Stimulated activated CD8-positive, alpha-beta memory T cell treated with anti-CD3 and anti-CD28 coated beads, Interleukin-2, amount 100 ng/mL, for 1 hour (primary cell): ENCODE results near the gene EFNA5.

ENCODE experiments used
- DNase-seq, 2 donors: peaks; one replicate each; pipeline ENCODE4 v3.0.0-alpha.2; 2020; ENCODE audit warnings: low read depth in 2 of 2

EFNA5 gene

DNA sequence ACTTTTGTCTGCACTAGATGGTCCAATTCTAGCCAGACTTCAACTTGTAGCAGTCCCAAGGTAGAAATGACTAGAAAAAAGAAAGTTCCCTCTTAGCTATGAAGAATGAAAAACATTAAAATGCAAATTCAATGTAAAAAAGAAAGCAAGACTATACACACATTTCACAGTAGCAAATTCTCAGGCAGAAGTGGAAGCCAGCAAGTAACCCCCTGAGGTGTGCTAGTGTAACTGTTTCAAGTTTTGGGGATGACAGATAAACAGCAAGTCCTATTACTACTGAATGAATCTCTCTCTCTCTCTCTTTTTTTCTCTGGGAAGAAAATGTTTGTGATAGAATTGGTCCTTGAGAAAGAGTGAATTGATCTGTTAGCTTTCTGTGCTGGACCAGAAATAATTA lies 185.6 kb downstream of the EFNA5 start:
- no peak for DNase-seq

DNA sequence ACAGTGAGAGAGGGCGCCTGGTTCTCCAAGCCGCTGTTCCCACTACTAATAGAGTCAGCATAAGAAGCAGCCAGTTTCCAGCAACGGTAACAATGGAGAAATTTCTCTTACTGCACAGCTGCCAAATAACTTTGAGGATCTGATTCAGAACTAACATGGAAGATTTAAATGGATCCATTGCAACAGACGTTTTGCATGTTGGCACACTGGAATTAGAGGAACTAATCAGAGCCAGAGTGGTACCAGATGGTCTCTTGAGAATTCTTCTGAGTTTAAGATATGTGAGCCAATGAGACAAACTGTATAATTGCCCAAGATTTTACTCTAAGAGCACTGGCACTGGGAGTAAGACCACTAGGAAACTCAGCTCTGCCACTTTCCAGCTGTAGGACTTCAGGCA lies 186.5 kb downstream of the EFNA5 start:
- no peak for DNase-seq

DNA sequence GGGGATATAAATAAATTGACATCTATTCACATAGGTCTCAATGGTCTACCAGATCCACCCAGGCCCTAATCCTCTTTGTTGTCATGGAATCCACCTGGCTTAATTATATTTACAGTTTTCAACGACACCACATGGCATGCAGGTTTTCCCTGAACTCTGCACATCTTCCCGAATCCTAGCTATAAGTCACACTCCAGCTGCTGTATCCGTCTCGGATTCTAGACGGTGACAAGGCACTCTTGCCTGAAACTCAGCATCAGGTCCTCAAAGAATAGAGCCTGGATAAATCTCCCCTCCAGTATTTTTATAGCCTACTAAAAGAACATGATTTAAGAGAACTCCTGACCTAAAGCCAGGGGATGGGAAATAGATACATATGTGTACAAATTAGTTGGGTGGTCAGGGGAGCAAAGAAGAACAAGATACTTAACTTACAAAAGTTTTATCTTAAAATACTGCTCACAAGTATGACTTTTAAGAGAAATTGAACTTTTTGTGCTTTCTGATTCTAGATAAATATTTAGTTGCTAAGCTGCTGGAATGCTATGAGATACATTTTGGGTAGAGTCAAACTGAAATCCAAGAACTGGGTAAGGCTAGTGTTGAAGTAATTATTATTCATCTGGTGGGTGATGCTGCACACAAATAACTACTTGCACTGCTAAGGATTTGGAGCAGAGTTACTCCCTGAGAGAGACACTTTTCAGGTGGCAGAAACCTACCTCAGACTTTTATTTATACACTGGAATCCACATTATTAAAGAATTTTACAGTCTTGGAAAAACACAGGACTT lies 187.3 kb downstream of the EFNA5 start:
- no peak for DNase-seq

DNA sequence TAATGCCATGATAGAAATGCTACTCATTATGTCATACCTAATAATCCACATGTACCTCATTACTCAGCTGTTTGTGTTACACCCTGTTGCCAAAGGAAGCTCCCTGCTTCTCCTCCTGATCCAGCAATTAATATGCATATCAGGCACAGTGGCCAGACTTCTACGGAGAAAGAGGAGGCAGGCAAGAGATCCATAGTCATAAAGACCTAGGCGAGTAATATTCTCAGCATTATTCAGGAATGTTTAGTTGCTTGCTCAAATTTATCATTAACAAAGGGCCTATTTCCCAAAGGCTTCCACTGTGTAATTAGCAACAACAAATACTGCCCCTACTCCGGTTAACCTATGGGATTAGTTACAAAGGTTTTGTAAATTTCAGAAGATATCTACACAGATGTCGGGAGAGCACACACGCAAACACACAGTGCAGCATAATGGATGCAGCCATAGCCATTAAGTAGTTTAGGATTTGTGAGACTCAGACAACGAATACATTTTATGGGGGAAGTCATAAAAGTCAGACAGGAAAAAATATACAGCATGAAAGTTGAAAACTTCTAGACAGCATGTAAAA lies 192.6 kb downstream of the EFNA5 start:
- no peak for DNase-seq

DNA sequence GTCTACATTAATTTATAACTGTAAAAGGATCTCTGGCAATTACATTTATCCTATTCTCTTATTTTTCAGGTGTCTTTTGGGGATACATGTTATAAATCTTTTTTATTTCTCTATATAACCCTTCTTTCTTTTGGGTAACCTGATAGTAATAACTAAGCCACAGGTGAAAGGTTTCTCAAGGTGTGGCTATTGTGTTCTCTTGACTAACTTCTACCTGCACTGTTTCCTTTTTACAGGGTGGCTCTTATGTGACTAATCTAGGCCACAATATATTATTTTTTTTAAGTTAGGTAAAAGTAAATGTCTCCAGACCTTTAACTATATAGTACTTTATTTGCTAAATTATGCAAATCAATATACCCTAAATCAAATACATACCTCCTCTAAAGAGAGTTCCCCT lies 193.2 kb downstream of the EFNA5 start:
- no peak for DNase-seq

DNA sequence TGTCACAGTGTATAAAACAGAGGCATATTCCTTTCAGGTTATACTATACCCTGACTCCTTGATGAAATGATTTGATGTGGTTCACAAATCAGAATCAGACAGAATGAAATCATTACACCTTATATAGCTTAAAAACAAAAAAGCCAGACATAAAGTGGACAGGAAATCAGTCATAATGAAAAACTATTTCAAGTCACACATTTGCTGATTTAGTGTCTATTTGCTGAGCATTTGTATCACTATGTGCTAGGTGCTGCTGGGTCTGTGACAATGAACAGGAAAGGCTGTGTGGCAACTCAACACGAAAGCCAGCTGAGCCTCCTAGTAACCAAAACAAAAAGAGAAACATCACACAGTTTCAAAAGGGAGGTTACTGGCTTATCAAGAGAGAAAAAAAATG lies 194.0 kb downstream of the EFNA5 start:
- DNase-seq: no peak

DNA sequence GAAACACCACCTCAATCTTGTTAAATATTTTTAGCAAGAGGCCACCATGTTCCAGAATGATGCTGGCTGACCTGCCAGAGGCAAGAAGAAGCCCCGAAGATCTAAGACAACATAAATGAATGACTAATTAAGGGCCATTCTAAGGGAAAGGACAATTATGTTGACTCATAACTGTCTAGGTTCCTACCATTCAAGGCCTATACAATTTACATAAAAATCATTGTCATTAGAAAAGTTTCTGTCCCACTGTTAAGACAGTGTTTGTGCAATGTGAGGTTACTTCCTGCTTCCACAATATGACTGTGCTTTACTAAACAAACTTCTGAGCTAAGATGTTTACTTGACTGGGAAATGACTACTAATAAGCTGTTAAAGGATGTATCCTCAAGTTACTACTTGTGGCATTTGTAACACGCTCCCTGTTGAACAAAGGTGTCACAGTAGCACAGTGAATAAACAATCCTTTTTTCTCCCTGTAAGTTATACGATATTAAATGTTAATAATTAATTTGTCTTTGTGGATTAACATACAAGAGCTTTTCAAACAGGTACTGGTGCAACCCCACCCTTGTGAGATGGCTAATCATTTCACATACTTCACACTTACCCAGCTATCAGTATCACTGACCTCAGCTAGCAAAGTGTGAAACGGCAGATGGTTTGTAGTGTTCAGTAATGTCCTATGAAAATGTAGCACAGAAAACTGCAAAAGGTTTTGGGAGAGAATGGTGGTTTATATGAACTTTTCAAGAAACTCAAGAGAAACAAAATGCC lies 195.8 kb downstream of the EFNA5 start:
- DNase-seq: no peak

DNA sequence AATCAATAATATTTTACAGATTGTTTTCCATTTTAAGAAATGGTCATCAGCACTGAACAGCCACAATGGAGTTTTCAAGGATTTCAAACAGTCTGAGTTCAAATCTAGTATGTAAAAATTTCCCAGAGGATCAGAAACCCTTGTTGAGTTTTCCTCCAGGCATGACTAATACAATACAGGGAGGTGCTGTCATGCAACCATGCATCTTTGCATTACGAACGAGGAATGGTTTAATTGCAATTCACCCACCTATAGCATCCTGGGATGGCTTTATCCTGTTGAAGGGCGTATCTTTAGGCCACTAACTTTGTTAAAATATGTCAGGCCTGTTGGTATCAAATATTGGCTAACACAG lies 196.4 kb downstream of the EFNA5 start:
- no peak for DNase-seq

DNA sequence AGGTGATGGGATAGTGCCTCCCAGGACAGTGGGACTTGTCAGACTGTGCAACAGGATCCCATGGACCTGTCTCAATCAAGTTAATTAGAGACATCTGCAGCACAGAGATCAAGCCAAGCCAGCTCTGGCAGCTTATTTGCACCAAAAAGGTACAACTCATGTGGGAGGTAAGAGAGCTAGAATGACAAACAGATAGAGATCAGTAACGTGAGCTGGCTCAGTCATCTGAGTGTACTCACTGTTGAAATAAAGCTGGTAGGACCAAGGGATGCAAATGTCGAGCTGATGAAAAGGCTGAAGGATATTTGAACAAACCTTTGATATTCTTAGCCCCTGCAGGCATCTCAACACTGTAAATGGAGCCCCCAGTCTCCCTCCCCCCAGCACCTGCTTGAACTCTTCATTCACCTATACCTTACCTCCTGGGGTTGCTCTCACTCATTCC lies 198.1 kb downstream of the EFNA5 start:
- no peak for DNase-seq

DNA sequence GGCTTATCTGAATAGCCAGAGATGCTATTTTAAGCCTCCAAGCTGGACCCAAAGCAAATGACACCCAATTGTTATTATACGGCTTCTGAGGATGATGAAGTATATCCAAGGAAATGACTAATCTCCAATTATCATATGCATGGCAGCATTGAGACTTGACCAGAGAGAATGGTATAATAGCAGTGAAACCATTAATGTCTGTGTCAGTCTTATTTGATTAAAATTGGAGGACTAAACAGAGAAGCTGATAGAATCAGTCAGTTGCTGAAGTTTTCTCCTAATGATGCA lies 200.5 kb downstream of the EFNA5 start:
- DNase-seq: no peak

DNA sequence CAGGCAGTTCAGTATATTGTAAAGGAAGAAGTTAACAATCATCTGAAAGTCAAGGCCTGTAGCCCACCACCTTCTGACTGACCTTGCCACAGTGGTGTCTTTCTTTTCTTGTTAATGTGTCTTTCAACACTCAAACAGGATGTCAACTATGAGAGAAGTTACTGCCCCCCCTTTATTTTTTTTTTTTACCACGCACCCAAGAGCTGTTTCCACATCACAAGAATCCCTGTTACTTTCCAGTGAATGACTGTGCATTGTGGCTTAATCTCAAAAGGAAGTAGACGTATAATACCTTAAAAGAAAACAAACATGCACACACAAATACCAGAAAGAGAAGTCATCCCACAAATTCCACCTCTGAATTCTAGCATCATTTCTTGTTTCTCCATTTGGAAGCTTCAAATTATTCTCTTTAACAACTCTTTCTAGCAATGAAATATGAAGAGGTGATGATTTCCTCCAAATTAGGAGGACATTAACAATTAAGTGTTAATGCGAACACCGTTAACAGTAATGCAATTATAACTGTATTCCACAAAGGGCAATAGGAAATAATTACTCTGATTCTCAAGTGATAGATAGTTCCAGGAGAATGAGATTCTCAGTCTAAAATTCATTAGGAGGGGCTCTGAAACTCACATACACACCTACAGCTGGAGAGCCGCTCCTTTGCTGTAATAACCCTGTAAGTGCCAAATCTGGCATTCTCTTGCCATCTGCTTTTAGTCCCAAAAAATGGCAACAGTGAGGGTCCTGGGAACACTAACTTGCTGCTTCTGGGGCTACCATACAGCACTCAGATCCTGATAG lies 201.0 kb downstream of the EFNA5 start:
- DNase-seq: no peak

DNA sequence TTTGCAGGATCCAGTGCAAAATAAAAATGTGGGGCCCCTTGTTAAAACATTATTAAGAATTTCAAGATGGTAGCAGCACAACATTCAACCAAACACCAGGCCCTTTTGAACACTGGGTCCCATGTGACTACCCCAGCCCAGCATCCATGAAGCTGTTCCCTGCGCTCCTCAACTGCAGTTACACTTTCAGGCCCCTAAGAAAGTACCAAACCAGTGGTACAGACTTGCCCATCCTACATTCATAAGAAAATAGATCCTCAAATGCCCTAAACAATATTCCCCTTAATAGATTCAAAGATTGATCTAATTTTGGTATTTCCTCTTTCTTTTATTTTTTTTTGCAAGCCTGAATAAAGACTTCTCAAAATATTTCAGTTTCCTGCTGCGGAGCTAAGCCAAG lies 201.7 kb downstream of the EFNA5 start:
- no peak for DNase-seq

DNA sequence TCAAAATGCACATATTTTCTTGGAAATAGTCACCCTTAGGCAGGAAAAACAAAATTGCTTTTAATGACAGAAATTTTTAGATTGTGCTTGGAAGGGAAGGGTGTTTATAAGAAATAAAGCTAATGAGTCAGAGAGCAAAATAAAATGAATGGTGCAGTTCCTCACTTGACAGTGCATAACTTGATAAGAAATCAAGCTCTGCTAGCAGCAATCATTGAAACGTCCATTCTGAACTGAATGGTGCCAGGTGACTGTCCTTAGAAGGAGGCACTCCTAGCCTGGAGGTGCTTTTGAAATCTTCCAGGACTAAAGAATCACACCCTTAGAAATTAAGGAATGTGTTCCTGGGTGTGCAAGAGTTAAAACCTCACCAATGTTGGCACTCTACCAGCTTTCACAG lies 202.5 kb downstream of the EFNA5 start:
- no peak for DNase-seq

DNA sequence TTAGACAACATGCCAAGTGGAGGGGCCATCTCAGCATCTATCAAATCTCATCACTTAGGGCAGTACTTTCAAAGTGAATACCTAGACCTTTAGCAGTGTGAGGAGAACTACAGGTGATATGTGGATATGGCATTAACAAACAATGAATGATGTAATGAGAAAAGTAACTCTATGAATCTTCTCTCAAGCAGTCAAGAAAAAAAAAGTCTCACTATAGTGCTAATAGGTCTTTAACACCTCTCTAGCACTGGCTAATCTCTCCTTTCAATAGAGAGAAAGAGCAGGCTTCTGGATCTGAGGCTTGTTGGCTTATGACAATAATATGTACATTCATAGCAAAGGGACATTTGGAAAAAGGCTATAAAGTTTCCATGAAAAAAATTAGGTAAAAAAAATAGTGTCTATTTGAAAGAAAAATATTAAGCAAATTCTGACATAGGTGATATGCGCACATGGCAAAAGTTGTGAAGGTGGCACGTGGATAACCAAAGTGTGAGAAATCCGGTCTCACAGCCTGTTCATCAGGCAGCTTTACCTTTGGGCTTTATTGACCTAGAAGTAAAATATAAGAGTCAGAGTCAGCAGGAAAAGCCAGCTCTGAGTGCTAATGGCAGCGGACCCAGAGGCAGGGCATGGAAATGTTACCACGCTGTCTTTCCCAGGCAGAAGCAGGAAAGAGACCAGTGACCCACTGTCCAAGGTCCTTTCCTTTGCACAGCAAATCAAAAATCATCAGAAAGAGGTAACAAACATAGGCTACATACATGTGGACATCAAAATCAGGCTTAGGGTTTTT lies 203.4 kb downstream of the EFNA5 start:
- DNase-seq: no peak

DNA sequence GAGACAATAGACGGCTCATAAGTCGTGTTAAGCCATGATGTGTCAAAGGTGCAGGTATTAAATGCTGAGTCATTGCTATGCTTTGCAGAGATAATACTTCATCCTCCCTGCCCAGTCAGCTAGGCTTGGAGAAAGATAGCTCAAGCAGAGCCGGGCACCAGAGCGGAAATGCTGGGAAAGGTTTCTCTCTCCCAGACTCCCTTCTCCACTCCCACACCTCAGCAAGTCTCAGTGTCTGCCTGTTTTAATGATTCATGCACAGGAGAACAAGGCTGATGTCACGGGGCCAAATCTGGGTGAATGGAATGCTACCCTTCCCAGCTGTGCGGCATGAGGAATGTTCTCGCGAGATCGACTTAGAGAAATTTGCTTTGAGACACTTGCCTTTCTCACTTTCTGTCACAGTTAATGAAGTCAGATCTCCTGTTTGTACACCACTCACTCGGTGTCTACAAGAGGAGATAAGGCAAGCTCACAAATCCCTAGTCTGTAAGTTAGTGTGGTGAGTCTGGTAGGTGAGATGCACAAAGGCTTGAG lies 204.4 kb downstream of the EFNA5 start:
- DNase-seq: no peak

DNA sequence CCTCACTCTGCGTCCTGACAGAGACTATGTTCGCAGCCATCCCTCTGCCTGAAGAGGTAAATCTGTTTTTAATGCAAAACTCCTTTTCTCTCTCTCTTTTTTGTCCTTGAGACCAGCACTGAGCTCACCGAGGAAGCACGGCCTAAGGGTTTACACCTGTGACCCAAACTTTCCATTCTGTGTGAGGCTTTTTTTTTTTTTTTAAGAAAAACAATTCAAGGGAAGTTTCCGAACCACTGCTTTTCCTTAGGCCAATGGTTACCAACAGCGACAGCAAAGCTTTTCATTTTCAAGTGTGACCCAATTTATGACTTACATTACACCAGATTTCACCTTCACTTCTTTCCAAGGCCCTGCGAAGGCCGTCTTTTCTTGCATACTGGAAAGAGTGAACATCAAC lies 205.9 kb downstream of the EFNA5 start:
- no peak for DNase-seq

DNA sequence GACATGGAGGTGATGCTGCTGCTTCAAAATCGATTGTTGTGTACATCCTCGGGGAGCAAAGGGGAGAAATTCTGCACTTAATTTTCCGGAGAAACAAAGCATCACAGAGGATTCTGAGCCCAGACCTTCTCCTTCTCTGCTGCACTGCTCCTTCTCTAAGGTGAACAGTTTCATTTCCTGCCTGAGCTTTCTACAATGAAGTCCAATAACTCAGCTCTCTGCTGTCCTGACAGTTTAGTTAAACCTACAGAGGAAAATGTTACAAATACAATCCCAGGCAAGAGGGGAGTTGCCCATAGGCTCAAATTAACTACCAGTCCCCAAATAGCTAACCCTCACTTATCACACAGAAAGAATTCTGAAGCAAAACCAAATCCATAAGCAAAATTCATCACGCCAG lies 206.3 kb downstream of the EFNA5 start:
- no peak for DNase-seq

DNA sequence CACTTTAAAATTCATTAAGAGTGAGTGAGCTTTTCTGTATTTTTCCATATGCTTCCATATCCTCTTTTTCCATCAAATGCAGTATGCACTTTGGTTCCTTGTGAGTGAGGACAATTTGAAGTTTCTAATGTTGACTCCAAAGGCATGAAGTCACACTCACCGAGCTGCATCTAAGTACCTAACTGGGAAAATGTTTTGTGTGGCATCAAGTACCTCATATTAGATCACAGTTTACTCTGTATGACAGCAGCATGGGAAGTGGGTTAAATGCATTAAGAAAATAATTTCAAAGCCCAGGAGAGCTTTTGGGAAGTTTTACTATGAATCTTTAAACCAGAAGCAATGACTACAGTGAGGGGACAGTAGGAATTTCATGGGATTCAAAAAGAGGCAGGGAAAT lies 207.0 kb downstream of the EFNA5 start:
- no peak for DNase-seq

DNA sequence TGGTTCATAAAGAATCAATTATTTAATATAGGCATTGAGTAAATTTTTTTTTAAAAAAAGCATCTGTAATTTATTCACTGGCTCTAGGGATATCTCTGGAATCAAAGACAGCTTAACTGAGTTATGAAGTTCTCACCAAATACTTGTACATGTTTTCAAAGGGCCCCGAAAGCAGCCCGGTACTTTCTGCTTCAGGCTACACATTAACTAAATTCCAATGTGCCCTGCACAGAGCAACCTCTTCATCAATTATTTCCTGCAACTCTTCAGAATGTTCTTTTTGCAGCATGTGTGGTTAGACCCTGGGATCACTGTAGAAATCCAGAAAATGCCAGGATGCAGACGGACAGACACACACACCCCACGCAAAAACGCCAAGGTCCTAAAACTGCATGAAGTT lies 209.0 kb downstream of the EFNA5 start:
- DNase-seq: no peak

DNA sequence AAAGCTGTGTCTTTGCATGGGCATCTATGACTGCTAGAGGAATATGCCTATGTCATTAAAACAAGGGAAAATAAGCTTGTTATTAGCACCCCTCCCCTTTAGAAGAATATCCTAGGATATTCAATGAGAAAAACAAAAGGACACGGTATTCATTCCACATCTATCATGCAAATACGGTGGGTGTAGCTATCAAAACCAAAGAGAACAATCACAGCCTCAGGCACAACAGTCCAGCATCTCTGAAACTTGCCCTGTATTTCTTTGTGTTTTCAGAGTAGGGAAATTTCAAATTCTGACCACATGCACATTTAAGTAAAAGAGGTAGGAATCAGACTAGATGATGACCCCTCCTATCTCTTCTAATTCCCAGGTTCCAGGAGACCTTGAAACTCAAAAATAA lies 209.9 kb downstream of the EFNA5 start:
- DNase-seq: no peak

DNA sequence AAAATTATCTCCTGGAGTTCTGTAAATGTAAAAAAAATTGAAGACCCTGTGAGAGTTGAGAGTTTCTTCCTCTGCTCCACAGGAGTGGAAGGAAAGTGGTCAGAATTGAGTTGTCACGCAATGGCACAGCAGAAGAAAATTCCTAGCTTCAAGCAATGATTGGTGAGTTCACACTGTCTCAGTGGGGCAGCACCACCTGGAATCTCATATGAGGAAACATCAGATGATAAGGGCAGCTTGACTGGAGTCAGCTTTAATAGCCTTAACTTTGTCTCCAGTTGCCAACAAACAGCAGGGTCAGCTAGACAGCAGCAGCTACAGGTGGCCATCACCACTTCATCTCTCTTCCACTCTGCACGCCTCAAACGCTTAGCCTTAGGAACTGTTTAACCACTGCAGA lies 211.1 kb downstream of the EFNA5 start:
- DNase-seq: no peak
